ENCODE measurements around the gene FBXL7. TPM values are rescaled to one million over a fixed set of nuclear protein-coding genes. Genes with fewer than 3 reads are reported as not detected.

Gene FBXL7
- total RNA-seq, 1 experiment from 2014 or later: not detected

DNA sequence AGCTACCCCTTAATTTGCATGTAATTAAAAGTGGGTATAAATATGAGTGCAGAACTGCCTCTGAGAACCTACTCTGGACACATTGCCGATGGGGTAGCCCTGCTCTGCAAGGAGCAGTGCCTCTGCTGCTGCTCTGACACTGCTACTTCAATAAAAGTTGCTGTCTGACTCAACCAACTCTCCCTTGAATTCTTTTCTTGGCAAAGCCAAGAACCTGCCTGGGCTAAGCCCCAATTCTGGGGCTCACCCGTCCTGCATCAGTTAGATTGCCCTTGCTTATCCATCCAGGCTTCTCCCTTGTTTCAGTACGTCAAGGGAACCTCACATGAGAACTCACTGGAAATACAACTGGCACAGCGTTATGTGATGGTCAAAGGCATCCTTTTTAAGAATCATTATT lies 44.1 kb downstream of the FBXL7 start:
- in situ Hi-C loops (cut with HindIII; ENCODE audit: low pct_unique_long_range_greater_than_20kb, low sequenced_read_pairs): no loop called here
- Histone ChIP-seq H3K27me3 (ENCODE audit: control insufficient read depth, insufficient read depth, low read length) (no peaks in the 10 kb centered on the region), H3K4me1 (ENCODE audit: control insufficient read depth, insufficient read depth, low read length) (no peaks in the 10 kb centered on the region), H3K9me3 (ENCODE audit: control insufficient read depth, insufficient read depth, low read depth, low read length) (no peaks in the 10 kb centered on the region), H3K36me3 (ENCODE audit: control insufficient read depth, insufficient read depth, low read length) (no peaks in the 10 kb centered on the region), H3K27ac (ENCODE audit: low read length) (no peak overlapping the region), H3K4me3 (ENCODE audit: low read depth in 2 of 2, low read length in 2 of 2) (no peak overlapping the region)
- CTCF ChIA-PET: no interaction called here
- intact Hi-C loops (cut with micrococcal nuclease; ENCODE audit: unreplicated experiment): no loop called here
- ATAC-seq (no peak), DNase-seq (ENCODE audit: low read depth, low spot score) (no peak)
- POLR2A ChIA-PET: no interaction called here
- BruUV-seq (replicated peaks): no TSS peak
- TF ChIP-seq TCF7L2 (IDR thresholded peaks at IDR 0.05; ENCODE audit: low read depth, low read length): no peak
- TF ChIP-seq, protein P1, sequence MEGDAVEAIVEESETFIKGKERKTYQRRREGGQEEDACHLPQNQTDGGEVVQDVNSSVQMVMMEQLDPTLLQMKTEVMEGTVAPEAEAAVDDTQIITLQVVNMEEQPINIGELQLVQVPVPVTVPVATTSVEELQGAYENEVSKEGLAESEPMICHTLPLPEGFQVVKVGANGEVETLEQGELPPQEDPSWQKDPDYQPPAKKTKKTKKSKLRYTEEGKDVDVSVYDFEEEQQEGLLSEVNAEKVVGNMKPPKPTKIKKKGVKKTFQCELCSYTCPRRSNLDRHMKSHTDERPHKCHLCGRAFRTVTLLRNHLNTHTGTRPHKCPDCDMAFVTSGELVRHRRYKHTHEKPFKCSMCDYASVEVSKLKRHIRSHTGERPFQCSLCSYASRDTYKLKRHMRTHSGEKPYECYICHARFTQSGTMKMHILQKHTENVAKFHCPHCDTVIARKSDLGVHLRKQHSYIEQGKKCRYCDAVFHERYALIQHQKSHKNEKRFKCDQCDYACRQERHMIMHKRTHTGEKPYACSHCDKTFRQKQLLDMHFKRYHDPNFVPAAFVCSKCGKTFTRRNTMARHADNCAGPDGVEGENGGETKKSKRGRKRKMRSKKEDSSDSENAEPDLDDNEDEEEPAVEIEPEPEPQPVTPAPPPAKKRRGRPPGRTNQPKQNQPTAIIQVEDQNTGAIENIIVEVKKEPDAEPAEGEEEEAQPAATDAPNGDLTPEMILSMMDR (IDR thresholded peaks at IDR 0.05): no peak
- TF ChIP-seq SIN3A (IDR thresholded peaks at IDR 0.05; ENCODE audit: borderline replicate concordance, insufficient read depth, low read depth, low read length): no peak
- no peak for TF ChIP-seq POLR2AphosphoS5 (IDR thresholded peaks at IDR 0.05; ENCODE audit: low read depth, low read length)
- TF ChIP-seq, protein P2, sequence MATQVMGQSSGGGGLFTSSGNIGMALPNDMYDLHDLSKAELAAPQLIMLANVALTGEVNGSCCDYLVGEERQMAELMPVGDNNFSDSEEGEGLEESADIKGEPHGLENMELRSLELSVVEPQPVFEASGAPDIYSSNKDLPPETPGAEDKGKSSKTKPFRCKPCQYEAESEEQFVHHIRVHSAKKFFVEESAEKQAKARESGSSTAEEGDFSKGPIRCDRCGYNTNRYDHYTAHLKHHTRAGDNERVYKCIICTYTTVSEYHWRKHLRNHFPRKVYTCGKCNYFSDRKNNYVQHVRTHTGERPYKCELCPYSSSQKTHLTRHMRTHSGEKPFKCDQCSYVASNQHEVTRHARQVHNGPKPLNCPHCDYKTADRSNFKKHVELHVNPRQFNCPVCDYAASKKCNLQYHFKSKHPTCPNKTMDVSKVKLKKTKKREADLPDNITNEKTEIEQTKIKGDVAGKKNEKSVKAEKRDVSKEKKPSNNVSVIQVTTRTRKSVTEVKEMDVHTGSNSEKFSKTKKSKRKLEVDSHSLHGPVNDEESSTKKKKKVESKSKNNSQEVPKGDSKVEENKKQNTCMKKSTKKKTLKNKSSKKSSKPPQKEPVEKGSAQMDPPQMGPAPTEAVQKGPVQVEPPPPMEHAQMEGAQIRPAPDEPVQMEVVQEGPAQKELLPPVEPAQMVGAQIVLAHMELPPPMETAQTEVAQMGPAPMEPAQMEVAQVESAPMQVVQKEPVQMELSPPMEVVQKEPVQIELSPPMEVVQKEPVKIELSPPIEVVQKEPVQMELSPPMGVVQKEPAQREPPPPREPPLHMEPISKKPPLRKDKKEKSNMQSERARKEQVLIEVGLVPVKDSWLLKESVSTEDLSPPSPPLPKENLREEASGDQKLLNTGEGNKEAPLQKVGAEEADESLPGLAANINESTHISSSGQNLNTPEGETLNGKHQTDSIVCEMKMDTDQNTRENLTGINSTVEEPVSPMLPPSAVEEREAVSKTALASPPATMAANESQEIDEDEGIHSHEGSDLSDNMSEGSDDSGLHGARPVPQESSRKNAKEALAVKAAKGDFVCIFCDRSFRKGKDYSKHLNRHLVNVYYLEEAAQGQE (IDR thresholded peaks at IDR 0.05; ENCODE audit: insufficient read depth in 1 of 2, low read depth in 2 of 2, low read length in 1 of 2): no peak

DNA sequence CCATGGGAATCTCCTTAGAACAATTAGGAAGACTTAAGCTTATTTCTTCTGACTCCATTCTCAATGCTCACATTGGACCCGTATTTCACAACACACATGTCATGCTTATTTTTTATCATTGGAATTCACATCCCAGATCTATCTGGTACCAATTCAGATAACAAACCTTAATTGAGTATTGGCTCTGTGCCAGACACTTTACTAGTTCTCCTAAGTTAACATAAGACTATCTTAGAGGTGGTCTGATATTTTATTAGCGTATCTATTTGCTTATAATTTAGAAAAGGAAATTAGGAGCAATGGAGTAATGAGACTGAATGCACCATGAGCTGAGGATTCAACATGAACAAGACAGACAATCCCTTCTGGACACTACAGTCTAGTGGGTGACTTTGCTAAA lies 45.1 kb downstream of the FBXL7 start:
- ChIA-PET CTCF (no interaction called here), POLR2A (interaction anchor here (0.5 kb wide), 1 partner anchor 310 kb away, joined by 4 read pairs; no protein-coding TSS in a partner anchor)
- H3K4me1 ChIP-seq (ENCODE audit: control insufficient read depth, insufficient read depth, low read length): no peaks in the 10 kb centered on the region
- no peak for DNase-seq (ENCODE audit: low read depth, low spot score)
- H3K36me3 ChIP-seq (ENCODE audit: control insufficient read depth, insufficient read depth, low read length): no peaks in the 10 kb centered on the region
- TF ChIP-seq POLR2AphosphoS5 (IDR thresholded peaks at IDR 0.05; ENCODE audit: low read depth, low read length): no peak
- TF ChIP-seq, protein P1 (IDR thresholded peaks at IDR 0.05): no peak
- no peak for TF ChIP-seq TCF7L2 (IDR thresholded peaks at IDR 0.05; ENCODE audit: low read depth, low read length)
- TF ChIP-seq, protein P2 (IDR thresholded peaks at IDR 0.05; ENCODE audit: insufficient read depth in 1 of 2, low read depth in 2 of 2, low read length in 1 of 2): no peak
- no peak for TF ChIP-seq SIN3A (IDR thresholded peaks at IDR 0.05; ENCODE audit: borderline replicate concordance, insufficient read depth, low read depth, low read length)
- H3K4me3 ChIP-seq (ENCODE audit: low read depth in 2 of 2, low read length in 2 of 2): no peak overlapping the region
- in situ Hi-C loops (cut with HindIII; ENCODE audit: low pct_unique_long_range_greater_than_20kb, low sequenced_read_pairs): no loop called here
- no TSS peak for BruUV-seq (replicated peaks)
- intact Hi-C loops (cut with micrococcal nuclease; ENCODE audit: unreplicated experiment): no loop called here
- no peaks in the 10 kb centered on the region for H3K9me3 ChIP-seq (ENCODE audit: control insufficient read depth, insufficient read depth, low read depth, low read length)
- ATAC-seq: no peak
- no peaks in the 10 kb centered on the region for H3K27me3 ChIP-seq (ENCODE audit: control insufficient read depth, insufficient read depth, low read length)
- no peak overlapping the region for H3K27ac ChIP-seq (ENCODE audit: low read length)

Data from Panc1 (cell line).